WTC11 (cell line): ENCODE results near the gene ABCF2. TPM values are rescaled to one million over a fixed set of nuclear protein-coding genes. Genes with fewer than 3 reads are reported as not detected.

Source experiments
- CREM ChIP-seq: sonication (generic); formaldehyde crosslinking; IDR thresholded peaks from 2 replicates; pipeline ENCODE4 v1.8.1; 2022; ENCODE audit warnings: mild to moderate bottlenecking, missing genetic modification reagents, moderate library complexity
- ESRRA ChIP-seq: sonication (generic); formaldehyde crosslinking; IDR thresholded peaks from 2 replicates; pipeline ENCODE4 v1.8.1; 2022; ENCODE audit warnings: mild to moderate bottlenecking, missing genetic modification reagents, borderline replicate concordance
- FOXP1 ChIP-seq: sonication (generic); formaldehyde crosslinking; IDR thresholded peaks from 2 replicates; pipeline ENCODE4 v1.8.0; 2022; ENCODE audit warnings: missing genetic modification reagents, mild to moderate bottlenecking, moderate library complexity, borderline replicate concordance
- GRHL2 ChIP-seq: fragments of 250-450 bp; sonication (Bioruptor Pico); IDR thresholded peaks from 2 replicates; pipeline ENCODE4 v1.8.0; 2022; ENCODE audit warnings: mild to moderate bottlenecking, moderate library complexity; ENCODE audit not compliant: insufficient replicate concordance, severe bottlenecking
- IRF2 ChIP-seq: sonication (generic); formaldehyde crosslinking; IDR thresholded peaks from 2 replicates; pipeline ENCODE4 v1.8.0; 2022; ENCODE audit warnings: low read depth, missing genetic modification reagents, borderline replicate concordance
- JUN ChIP-seq: sonication (generic); formaldehyde crosslinking; IDR thresholded peaks from 2 replicates; pipeline ENCODE4 v1.8.0; 2023; ENCODE audit warnings: mild to moderate bottlenecking, missing genetic modification reagents
- MXD4 ChIP-seq: fragments of 250-450 bp; sonication (Bioruptor Pico); IDR thresholded peaks from 2 replicates; pipeline ENCODE4 v1.8.0; 2021; ENCODE audit warnings: mild to moderate bottlenecking, moderate library complexity, borderline replicate concordance
- MYBL2 ChIP-seq: sonication (generic); formaldehyde crosslinking; IDR thresholded peaks from 2 replicates; pipeline ENCODE4 v1.8.1; 2023; ENCODE audit warnings: mild to moderate bottlenecking, moderate library complexity, missing genetic modification reagents
- NFYB ChIP-seq: sonication (generic); formaldehyde crosslinking; conservative IDR thresholded peaks from 2 replicates; pipeline ENCODE4 v1.8.0; 2022; ENCODE audit warnings: low read depth, missing genetic modification reagents
- NR1H2 ChIP-seq: sonication (generic); formaldehyde crosslinking; IDR thresholded peaks from 2 replicates; pipeline ENCODE4 v1.9.0; 2021; ENCODE audit warnings: mild to moderate bottlenecking, moderate library complexity, missing genetic modification reagents
- NR2C2 ChIP-seq: sonication (generic); formaldehyde crosslinking; IDR thresholded peaks from 2 replicates; pipeline ENCODE4 v1.8.0; 2022; ENCODE audit warnings: mild to moderate bottlenecking, missing genetic modification reagents
- SOX15 ChIP-seq: fragments of 250-450 bp; sonication (Bioruptor Pico); IDR thresholded peaks from 2 replicates; pipeline ENCODE4 v1.9.0; 2021; ENCODE audit warnings: mild to moderate bottlenecking
- TEAD1 ChIP-seq: sonication (generic); formaldehyde crosslinking; IDR thresholded peaks from 2 replicates; pipeline ENCODE4 v1.8.0; 2022; ENCODE audit warnings: mild to moderate bottlenecking, missing genetic modification reagents
- TEAD4 ChIP-seq: sonication (generic); formaldehyde crosslinking; IDR thresholded peaks from 2 replicates; pipeline ENCODE4 v1.8.0; 2022; ENCODE audit warnings: mild to moderate bottlenecking, missing genetic modification reagents
- ZBTB21 ChIP-seq: sonication (generic); formaldehyde crosslinking; IDR thresholded peaks from 2 replicates; pipeline ENCODE4 v1.8.1; 2023; ENCODE audit warnings: mild to moderate bottlenecking, missing genetic modification reagents, borderline replicate concordance
- ZNF138 ChIP-seq: sonication (generic); formaldehyde crosslinking; conservative IDR thresholded peaks from 2 replicates; pipeline ENCODE4 v1.8.1; 2022; ENCODE audit warnings: mild to moderate bottlenecking, moderate library complexity, missing genetic modification reagents
- ZNF317 ChIP-seq: sonication (generic); formaldehyde crosslinking; IDR thresholded peaks from 2 replicates; pipeline ENCODE4 v1.8.1; 2023; ENCODE audit warnings: low read depth, mild to moderate bottlenecking, moderate library complexity, missing genetic modification reagents, borderline replicate concordance
- ZNF416 ChIP-seq: fragments of 250-450 bp; sonication (Bioruptor Pico); IDR thresholded peaks from 2 replicates; pipeline ENCODE4 v1.9.0; 2021; ENCODE audit warnings: mild to moderate bottlenecking, inconsistent platforms
- ZNF671 ChIP-seq: fragments of 250-450 bp; sonication (Bioruptor Pico); IDR thresholded peaks from 2 replicates; pipeline ENCODE4 v1.8.0; 2021; ENCODE audit warnings: mild to moderate bottlenecking
- total RNA-seq: library from RNA; stranded (reverse); gene quantifications from 3 replicates; pipeline ENCODE4 v1.2.3, GENCODE V29; 2021
- TF ChIP-seq, protein P1 (sequence below): sonication (generic); formaldehyde crosslinking; IDR thresholded peaks from 2 replicates; pipeline ENCODE4 v1.8.0; 2022; ENCODE audit warnings: mild to moderate bottlenecking, missing genetic modification reagents
- TF ChIP-seq, protein P2 (sequence below): sonication (generic); formaldehyde crosslinking; IDR thresholded peaks from 2 replicates; pipeline ENCODE4 v1.8.1; 2023; ENCODE audit warnings: mild to moderate bottlenecking, missing genetic modification reagents
- TF ChIP-seq, protein P3 (sequence below): sonication (generic); formaldehyde crosslinking; IDR thresholded peaks from 2 replicates; pipeline ENCODE4 v1.8.1; 2023; ENCODE audit warnings: mild to moderate bottlenecking, missing genetic modification reagents, borderline replicate concordance
- TF ChIP-seq, protein P4 (sequence below): sonication (generic); formaldehyde crosslinking; IDR thresholded peaks from 2 replicates; pipeline ENCODE4 v1.8.0; 2022; ENCODE audit warnings: mild to moderate bottlenecking, missing genetic modification reagents
- TF ChIP-seq, protein P5 (sequence below): sonication (generic); formaldehyde crosslinking; IDR thresholded peaks from 2 replicates; pipeline ENCODE4 v1.8.1; 2023; ENCODE audit warnings: mild to moderate bottlenecking, moderate library complexity, missing genetic modification reagents
- TF ChIP-seq, protein P6 (sequence below): fragments of 250-450 bp; sonication (Bioruptor Pico); conservative IDR thresholded peaks from 2 replicates; pipeline ENCODE4 v1.9.0; 2021; ENCODE audit warnings: mild to moderate bottlenecking
- TF ChIP-seq, protein P7 (sequence below): fragments of 200-600 bp; IDR thresholded peaks from 2 replicates; pipeline ENCODE4 v1.8.0; 2022; ENCODE audit warnings: antibody characterized with exemption

The ABCF2 gene
- total RNA-seq, 1 experiment from 2014 or later, result 43.7 TPM

DNA sequence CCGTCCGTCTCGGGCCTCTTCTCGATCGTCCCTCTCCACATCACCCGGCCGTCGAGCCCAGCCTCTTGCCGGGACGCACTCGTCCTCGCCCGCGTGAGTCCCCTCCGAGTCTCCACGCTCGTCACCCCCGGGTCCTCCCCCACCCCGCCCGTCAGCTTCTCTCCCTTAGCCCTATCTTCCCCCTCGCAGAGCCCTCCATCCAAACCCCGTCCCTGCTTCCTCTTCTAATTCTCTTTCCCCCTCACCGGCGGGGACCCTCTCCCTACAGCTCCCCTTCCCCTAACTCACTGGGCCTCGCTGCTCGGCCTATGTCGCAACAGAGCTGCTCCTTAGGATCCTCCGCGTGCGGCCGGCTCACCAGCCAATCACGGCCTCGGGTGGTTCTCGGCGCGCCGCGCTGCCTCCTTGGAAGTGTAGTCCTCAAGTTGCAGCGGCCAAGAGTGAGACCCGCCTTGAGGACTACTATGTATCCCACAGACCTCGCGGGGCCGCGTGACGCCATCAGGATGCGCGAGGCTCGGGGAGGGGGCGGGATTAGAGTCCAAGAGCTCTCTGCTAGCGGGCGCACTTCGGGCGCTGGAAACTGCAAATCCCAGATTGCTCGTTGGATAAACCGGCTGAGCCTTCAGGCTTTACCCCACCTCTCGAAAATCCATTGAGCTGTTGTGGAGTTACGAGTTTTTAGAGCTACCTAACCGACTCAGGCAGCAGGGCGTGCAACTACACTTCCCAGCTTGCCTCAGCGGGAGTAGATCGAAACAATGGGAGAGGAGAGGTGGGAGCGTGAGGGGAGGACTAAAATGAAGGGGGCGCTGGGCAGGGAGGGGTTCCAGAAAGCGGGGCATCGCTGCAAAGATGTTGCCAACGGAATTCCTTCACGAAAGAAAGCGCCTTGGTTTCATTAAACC is at the start of gene ABCF2 (continued):
- TF ChIP-seq NR1H2 (CRISPR knock-in tag) (no peak), ZNF671 (CRISPR knock-in tag) (no peak), FOXP1 (CRISPR knock-in tag) (no peak), NR2C2 (CRISPR knock-in tag) (no peak), NFYB (CRISPR knock-in tag) (peak; percentile 86), TEAD4 (CRISPR knock-in tag) (no peak), ZNF416 (CRISPR knock-in tag) (no peak), ZBTB21 (CRISPR knock-in tag) (no peak), JUN (no peak), ZNF138 (CRISPR knock-in tag) (no peak), MXD4 (CRISPR knock-in tag) (no peak), IRF2 (CRISPR knock-in tag) (no peak), CREM (CRISPR knock-in tag) (peak; percentile 99), MYBL2 (CRISPR knock-in tag) (0 out of 2 replicates have a peak, but pooled peaks have one; percentile 33), GRHL2 (no peak), ZNF317 (CRISPR knock-in tag) (no peak), SOX15 (no peak), ESRRA (CRISPR knock-in tag) (no peak), TEAD1 (no peak)
- TF ChIP-seq, protein P1, sequence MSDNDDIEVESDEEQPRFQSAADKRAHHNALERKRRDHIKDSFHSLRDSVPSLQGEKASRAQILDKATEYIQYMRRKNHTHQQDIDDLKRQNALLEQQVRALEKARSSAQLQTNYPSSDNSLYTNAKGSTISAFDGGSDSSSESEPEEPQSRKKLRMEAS (CRISPR knock-in tag), result peak; percentile 79
- TF ChIP-seq, protein P2, sequence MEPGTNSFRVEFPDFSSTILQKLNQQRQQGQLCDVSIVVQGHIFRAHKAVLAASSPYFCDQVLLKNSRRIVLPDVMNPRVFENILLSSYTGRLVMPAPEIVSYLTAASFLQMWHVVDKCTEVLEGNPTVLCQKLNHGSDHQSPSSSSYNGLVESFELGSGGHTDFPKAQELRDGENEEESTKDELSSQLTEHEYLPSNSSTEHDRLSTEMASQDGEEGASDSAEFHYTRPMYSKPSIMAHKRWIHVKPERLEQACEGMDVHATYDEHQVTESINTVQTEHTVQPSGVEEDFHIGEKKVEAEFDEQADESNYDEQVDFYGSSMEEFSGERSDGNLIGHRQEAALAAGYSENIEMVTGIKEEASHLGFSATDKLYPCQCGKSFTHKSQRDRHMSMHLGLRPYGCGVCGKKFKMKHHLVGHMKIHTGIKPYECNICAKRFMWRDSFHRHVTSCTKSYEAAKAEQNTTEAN (CRISPR knock-in tag), result 0 out of 2 replicates have a peak, but pooled peaks have one; percentile 38
- TF ChIP-seq, protein P3, sequence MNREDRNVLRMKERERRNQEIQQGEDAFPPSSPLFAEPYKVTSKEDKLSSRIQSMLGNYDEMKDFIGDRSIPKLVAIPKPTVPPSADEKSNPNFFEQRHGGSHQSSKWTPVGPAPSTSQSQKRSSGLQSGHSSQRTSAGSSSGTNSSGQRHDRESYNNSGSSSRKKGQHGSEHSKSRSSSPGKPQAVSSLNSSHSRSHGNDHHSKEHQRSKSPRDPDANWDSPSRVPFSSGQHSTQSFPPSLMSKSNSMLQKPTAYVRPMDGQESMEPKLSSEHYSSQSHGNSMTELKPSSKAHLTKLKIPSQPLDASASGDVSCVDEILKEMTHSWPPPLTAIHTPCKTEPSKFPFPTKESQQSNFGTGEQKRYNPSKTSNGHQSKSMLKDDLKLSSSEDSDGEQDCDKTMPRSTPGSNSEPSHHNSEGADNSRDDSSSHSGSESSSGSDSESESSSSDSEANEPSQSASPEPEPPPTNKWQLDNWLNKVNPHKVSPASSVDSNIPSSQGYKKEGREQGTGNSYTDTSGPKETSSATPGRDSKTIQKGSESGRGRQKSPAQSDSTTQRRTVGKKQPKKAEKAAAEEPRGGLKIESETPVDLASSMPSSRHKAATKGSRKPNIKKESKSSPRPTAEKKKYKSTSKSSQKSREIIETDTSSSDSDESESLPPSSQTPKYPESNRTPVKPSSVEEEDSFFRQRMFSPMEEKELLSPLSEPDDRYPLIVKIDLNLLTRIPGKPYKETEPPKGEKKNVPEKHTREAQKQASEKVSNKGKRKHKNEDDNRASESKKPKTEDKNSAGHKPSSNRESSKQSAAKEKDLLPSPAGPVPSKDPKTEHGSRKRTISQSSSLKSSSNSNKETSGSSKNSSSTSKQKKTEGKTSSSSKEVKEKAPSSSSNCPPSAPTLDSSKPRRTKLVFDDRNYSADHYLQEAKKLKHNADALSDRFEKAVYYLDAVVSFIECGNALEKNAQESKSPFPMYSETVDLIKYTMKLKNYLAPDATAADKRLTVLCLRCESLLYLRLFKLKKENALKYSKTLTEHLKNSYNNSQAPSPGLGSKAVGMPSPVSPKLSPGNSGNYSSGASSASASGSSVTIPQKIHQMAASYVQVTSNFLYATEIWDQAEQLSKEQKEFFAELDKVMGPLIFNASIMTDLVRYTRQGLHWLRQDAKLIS (CRISPR knock-in tag), result no peak
- TF ChIP-seq, protein P4, sequence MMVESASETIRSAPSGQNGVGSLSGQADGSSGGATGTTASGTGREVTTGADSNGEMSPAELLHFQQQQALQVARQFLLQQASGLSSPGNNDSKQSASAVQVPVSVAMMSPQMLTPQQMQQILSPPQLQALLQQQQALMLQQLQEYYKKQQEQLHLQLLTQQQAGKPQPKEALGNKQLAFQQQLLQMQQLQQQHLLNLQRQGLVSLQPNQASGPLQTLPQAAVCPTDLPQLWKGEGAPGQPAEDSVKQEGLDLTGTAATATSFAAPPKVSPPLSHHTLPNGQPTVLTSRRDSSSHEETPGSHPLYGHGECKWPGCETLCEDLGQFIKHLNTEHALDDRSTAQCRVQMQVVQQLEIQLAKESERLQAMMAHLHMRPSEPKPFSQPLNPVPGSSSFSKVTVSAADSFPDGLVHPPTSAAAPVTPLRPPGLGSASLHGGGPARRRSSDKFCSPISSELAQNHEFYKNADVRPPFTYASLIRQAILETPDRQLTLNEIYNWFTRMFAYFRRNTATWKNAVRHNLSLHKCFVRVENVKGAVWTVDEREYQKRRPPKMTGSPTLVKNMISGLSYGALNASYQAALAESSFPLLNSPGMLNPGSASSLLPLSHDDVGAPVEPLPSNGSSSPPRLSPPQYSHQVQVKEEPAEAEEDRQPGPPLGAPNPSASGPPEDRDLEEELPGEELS (CRISPR knock-in tag), result no peak; the same call in 1 of the 2 replicates
- TF ChIP-seq, protein P5, sequence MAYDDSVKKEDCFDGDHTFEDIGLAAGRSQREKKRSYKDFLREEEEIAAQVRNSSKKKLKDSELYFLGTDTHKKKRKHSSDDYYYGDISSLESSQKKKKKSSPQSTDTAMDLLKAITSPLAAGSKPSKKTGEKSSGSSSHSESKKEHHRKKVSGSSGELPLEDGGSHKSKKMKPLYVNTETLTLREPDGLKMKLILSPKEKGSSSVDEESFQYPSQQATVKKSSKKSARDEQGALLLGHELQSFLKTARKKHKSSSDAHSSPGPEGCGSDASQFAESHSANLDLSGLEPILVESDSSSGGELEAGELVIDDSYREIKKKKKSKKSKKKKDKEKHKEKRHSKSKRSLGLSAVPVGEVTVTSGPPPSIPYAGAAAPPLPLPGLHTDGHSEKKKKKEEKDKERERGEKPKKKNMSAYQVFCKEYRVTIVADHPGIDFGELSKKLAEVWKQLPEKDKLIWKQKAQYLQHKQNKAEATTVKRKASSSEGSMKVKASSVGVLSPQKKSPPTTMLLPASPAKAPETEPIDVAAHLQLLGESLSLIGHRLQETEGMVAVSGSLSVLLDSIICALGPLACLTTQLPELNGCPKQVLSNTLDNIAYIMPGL (CRISPR knock-in tag), result no peak
- TF ChIP-seq, protein P6, sequence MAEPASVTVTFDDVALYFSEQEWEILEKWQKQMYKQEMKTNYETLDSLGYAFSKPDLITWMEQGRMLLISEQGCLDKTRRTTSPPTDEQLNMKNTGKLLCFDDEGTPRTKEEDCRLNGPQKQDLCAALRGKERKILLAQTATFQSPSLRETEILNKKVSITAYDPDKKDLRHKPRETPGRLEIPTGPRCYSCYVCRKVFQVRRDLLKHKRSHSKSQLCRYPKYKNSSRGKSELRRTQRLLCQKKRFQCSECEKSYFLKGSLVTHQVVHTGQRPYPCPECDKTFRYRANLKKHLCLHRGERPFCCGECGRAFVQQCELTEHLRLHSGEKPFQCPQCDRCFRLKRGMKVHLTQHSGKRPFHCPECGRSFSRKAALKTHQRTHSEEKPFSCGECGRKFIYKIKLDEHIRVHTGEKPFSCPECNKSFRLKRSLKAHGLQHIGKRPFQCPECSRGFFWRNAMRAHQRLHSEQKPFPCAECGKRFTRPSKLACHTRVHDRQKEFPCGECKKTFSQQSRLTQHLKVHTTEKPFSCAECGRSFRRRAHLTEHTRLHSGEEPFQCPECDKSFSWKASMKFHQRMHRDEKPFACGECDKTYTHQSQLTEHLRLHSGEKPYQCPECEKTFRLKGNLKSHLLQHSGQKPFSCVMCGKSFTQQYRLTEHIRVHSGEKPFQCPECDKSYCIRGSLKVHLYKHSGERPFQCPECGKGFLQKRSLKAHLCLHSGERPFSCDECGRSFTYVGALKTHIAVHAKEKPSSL (CRISPR knock-in tag), result no peak
- TF ChIP-seq, protein P7, sequence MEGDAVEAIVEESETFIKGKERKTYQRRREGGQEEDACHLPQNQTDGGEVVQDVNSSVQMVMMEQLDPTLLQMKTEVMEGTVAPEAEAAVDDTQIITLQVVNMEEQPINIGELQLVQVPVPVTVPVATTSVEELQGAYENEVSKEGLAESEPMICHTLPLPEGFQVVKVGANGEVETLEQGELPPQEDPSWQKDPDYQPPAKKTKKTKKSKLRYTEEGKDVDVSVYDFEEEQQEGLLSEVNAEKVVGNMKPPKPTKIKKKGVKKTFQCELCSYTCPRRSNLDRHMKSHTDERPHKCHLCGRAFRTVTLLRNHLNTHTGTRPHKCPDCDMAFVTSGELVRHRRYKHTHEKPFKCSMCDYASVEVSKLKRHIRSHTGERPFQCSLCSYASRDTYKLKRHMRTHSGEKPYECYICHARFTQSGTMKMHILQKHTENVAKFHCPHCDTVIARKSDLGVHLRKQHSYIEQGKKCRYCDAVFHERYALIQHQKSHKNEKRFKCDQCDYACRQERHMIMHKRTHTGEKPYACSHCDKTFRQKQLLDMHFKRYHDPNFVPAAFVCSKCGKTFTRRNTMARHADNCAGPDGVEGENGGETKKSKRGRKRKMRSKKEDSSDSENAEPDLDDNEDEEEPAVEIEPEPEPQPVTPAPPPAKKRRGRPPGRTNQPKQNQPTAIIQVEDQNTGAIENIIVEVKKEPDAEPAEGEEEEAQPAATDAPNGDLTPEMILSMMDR, result no peak
